Measurements from ENCODE around the gene MYCN.

DNA sequence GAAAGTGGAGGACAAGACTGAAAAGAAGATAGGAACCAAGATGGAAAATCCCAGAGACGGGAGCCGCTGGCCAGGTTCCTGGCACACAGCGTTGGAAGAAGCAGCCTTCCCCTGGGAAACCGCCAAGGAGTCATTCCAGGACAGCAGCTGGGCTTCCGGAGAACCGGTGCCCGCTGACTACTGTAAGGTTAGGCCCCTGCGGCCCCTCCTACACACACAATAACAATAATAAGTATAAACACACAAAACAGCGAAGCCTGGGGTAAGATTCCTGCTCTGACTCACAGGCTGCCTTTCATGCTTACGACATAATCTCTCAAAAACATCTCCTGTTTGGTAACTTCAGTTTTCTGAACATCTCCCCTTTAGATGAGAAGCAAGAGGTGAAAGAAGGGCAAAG is 28.1 kb upstream of the MYCN start:
- no peak for TF ChIP-seq EZH2 (IDR thresholded peaks at IDR 0.05)
- no peak for TF ChIP-seq POLR2AphosphoS5 (IDR thresholded peaks at IDR 0.05; ENCODE audit: borderline replicate concordance, low read depth, low read length)

All from SK-N-MC (cell line).